HepG2 (cell line): ENCODE measurements around the gene KCNQ2.

Source experiments
- PBX3 ChIP-seq: sonication (generic); formaldehyde crosslinking; IDR thresholded peaks from 2 replicates; pipeline ENCODE4 v1.8.1; 2023; ENCODE audit warnings: missing genetic modification reagents, inconsistent platforms, borderline replicate concordance
- POLR2AphosphoS2 ChIP-seq: IDR thresholded peaks from 2 replicates; pipeline ENCODE4 v1.6.1; 2011; ENCODE audit warnings: low read depth, low read length, improper control_type of control experiment
- POLR2AphosphoS5 ChIP-seq: IDR thresholded peaks from 2 replicates; pipeline ENCODE4 v1.6.1; 2012; ENCODE audit warnings: low read depth, low read length
- RORA ChIP-seq: sonication (generic); formaldehyde crosslinking; IDR thresholded peaks from 2 replicates; pipeline ENCODE4 v1.5.0; 2020; ENCODE audit warnings: mild to moderate bottlenecking, missing genetic modification reagents, moderate library complexity
- U2AF2 ChIP-seq: fragments of 200-400 bp; formaldehyde crosslinking; IDR thresholded peaks from 2 replicates; pipeline ENCODE4 v1.6.1; 2017; ENCODE audit warnings: low read depth, mild to moderate bottlenecking, low read length
- ZBTB40 ChIP-seq, 2 experiments: fragments of 450-650 bp in 1 of 2; sonication (generic) in 1 of 2; formaldehyde crosslinking in 1 of 2; IDR thresholded peaks; 2 replicates each; pipeline versions ENCODE4 v1.6.1 to v1.8.0; 2016 to 2022; ENCODE audit warnings: antibody characterized with exemption in 1 of 2, mild to moderate bottlenecking in 1 of 2, missing genetic modification reagents in 1 of 2
- ZNF607 ChIP-seq: sonication (generic); formaldehyde crosslinking; IDR thresholded peaks from 2 replicates; pipeline ENCODE4 v1.5.1; 2020; ENCODE audit warnings: missing genetic modification reagents, mild to moderate bottlenecking, borderline replicate concordance
- ZNF75D ChIP-seq: sonication (generic); formaldehyde crosslinking; IDR thresholded peaks from 2 replicates; pipeline ENCODE4 v1.8.1; 2023; ENCODE audit warnings: missing genetic modification reagents, mild to moderate bottlenecking, borderline replicate concordance

GRCh38 chr20:63393566-63393965 lies 78.9 kb downstream of the KCNQ2 start:
- TF ChIP-seq RORA = no peak
- no peak for TF ChIP-seq POLR2AphosphoS5
- TF ChIP-seq ZBTB40 (IDR thresholded peaks at IDR 0.05) = no peak
- no peak for TF ChIP-seq ZBTB40 (CRISPR knock-in tag; IDR thresholded peaks at IDR 0.05)
- TF ChIP-seq ZNF75D (CRISPR knock-in tag) = no peak
- no peak for TF ChIP-seq PBX3 (CRISPR knock-in tag)
- TF ChIP-seq ZNF607 = no peak
- no peak for TF ChIP-seq U2AF2
- no peak for TF ChIP-seq POLR2AphosphoS2
